ENCODE results near the gene BRSK2.
"Not testable (repeated sequence)": the region's sequence is repeated elsewhere in the genome, so short reads cannot be mapped to it uniquely, and the experiment has no call there.

BRSK2 gene

DNA sequence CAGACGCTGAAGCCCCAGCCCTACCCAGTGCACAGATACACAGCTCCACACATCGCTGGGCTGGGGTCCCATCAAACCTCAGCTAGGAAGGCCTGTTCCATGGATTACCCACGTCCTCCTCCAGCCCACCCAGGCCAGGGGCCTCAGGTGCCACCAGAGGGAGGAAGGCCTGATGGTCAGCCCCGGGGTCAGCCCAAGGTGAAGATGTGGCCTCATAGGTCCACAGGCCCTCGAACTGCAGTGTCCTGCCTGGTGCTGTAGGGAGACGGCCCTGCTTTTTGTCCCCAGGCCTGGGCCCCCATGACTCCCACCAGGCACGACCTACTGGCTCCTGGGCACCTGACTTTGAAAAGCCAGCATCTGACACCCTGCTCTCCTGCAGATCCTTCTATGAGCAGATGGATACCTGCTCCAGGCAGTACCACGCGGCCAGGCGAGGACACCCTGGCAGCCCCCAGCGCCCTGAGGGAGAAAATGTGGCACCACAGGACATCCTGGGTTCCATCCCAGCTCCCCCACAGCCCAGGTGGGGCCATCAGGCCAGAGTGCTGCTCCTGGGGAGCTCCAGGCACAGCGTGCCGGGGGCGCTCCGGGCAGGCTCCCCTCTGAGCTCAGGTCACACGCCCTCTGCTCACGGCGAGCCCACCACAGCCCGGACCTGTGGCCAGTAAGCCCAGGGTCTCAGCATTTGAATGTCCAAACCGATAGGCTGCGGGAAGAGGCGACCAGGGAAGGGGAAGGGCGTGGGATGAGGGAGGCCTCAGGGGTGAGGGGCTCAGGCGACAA is 112.6 kb downstream of the BRSK2 start:
- no peak for DNase-seq

- peak; percentile 64 for DNase-seq
Observed at GRCh38 chr11:1502954-1503707, 113.4 kb downstream of the BRSK2 start.

DNA sequence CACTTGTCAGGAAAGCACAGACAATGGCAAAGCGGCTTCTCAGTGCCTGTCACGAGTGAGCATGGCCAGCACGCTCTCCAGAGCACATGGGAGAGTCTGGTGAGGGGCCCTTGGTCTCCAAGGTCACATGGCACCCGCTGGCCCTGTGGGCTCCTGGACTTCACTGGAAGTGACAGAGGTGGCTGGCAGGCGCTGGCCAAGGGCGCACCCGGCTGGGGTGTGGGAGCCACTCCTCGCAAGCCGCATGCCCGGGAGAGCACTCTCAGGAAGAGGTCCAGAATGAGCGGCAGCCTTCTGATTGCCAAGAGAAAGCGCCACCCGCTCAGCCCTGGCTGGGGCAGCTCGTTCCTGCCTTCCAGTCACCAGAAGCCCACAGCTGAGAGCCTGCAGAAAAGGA is 114.0 kb downstream of the BRSK2 start:
- DNase-seq = no peak

DNA sequence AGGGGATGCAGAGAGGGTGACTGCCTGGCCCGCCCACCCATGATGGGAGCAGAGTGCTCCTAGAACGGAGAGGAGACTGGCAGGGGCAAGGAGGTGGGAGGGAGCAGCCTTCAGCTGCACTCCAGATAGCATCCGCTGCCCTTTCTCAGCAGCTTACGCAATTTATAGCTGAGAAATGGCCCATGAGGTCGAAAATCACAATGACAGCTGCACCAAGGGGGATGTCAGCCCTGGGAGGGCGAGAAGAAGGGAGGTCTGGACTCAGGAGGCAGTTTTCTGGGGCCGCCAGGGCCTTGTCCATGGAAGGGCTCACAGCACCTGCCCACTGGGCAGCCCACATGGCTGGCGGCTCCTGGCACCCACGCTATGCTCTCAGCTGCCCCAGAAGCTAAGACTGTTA is 114.4 kb downstream of the BRSK2 start:
- DNase-seq = no peak

- no peak for DNase-seq
Observed at GRCh38 chr11:1504581-1505290, 115.0 kb downstream of the BRSK2 start.

DNA sequence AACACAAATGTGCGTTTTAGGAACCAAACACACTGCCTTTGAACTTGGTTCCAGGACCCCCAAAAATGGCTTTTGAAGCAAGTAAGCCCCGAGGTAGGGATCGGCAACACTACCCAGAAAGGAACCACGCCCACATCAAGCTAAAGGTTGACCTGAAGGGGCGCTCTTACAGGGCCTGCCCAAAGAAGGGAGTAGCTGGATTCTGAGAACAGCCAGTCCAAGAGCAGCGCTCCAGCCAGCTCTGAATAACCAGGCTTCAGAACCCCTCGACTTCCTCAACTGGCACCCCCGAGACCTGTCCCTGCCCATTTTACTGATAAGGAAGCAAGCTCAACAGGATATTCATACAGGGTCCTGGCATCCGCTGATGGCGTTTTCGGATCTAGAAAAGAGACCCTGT is 115.7 kb downstream of the BRSK2 start:
- no peak for DNase-seq

- no peak for DNase-seq
Observed at GRCh38 chr11:1506981-1507380, 117.2 kb downstream of the BRSK2 start.

DNA sequence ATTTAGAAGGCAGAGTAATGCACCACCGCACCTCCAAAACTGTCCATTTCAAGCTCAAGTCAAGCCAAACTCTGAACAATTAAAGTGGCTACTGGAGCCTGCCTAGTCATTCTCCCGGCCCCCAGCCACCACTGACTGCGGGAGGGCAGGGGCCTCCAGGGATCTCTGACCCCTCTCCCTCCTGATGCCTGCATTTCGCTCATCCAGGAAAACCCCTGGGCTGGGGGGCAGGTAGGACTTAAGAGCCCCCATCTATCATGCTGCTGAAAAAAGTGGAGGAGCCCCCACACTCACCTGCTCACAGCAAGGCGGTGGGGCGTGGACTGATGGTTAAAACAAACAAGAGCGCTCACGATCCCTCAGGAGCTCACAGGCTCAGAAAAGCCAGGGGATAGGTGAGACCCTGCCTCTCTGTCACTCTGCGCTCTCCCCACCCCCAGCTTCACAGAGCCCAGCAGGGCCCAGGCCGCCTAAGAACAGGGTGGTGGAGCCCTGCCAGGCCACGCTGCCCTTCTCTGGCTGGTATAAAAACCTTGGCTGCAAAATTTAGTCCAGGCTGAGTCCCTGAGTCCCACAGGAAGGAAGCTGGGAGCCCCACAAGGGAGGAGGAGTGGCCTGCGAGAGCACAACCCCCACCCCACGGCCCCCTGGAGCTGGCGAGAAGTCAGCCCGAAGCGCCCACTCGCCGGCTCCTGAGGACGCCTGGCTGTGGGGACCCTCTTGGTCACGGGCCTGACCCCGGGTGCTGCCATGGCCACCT is 117.8 kb downstream of the BRSK2 start:
- DNase-seq = no peak

DNA sequence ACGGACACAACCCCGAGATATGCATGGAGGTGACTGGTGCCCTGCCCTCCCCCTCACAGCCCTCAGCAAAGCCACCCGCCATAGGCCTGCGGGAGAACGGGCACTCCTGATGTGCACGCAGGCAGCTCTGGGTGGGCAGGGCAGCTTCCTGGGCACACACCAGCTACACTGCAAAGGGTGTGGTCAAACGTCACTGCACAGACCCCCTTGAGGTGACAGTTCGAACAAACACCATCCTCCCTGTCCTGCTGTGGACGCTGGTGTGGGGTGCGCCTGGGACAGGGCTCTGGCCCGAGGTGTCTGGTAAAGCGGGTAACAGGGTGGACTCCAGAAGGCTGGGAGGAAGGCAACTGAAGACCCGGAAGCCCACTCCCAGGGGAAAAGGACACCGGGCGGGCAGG is 118.8 kb downstream of the BRSK2 start:
- DNase-seq = no peak

DNA sequence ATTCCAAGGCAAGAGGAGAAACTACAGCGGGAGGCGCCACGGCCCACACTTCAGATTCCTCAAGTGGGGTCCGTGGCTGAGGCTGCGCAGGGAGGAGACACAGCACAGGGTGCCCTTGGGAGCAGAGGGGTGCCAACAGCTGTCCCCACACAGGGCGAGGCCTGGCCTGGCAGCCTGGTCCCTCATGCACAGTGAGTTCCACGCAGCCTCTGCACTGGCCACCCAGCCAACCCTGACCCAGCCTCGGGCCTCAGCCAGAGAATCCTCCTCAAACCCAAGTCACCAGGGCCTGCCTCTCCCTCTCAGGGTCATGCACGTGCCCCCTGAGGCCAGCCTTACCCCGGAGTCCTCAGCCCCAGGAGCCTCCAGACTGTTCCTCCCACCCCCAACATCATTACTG is 119.3 kb downstream of the BRSK2 start:
- DNase-seq = no peak

DNA sequence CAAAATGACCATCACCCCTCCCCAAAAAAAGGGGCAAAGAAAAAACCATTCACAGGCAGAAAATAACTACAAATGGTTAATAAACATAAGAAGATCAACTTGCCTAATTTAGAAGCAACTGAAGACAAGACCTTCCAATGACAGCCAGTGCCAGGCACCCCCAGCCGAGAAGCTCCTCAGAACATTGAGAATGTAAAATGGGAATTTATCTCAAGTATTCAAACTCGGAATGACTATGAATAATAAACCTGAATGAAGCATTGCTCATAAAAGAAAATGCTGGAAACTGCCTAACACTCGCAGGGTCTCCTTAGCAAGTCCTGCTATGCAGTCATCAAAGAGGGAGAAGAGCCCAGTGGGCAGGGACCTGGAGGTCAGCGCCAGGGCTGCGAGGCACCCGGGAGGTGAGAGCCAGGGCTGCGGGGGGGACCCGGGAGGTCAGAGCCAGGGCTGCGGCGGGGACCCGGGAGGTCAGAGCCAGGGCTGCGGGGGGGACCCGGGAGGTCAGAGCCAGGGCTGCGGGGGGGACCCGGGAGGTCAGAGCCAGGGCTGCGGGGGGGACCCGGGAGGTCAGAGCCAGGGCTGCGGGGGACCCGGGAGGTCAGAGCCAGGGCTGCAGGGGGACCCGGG is 120.0 kb downstream of the BRSK2 start:
- DNase-seq = no peak

DNA sequence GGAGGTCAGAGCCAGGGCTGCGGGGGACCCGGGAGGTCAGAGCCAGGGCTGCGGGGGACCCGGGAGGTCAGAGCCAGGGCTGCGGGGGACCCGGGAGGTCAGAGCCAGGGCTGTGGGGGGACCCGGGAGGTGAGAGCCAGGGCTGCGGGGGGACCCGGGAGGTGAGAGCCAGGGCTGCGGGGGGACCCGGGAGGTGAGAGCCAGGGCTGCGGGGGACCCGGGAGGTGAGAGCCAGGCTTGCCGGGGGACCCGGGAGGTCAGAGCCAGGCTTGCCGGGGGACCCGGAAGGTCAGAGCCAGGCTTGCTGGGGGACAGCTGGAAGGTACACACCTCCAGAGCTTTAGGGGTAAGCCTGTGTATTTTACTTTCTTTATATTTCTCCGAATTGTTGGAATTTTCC is 120.6 kb downstream of the BRSK2 start:
- not testable (repeated sequence) for DNase-seq

DNA sequence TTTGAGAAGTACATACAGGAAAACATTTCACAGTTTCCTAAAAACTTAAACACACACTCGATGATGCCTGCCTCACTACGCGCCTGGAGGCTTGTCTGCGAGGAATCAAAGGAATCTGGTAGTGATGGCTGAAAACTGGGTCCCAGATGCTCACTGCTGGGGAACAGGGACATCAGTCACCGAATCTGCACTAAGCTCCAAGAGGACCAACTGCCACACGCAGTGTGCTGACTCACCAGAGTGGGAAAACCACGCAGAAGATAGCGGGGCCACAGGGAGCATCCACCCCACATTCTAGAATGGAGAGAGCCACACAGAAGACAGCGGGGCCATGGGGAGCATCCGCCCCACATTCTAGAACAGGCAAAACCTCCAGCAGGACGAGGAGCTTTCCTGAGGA is 121.2 kb downstream of the BRSK2 start:
- DNase-seq = no peak

DNA sequence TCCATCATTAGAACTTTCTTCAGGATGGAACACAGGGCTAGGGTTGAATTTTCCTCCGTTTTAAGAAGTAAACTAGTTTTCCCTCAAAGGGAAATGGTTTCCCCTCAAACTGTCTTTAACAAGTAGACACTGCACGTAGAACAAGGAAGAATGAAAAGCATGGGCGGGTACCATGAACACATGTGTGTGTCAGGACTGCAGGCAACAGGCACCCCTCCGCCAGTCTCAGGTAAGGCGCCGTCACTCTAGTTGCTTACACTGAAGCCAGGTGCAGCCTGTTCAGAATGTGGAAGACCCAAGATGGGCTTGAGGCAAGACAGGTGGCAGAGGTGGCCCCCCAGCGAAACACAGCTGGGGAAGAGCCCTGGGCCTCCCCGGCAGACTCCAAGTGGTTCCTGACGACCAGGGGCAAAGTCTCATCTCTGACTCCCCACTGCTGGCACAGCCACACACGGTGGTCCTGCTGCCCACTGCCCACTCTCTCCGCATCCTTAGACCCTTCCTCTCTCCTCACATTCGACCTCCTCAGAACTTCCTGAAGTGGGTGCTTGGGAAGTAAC is 122.3 kb downstream of the BRSK2 start:
- DNase-seq = no peak

Data from right forelimb (tissue), 1 donor.